Astrocyte (in vitro differentiated cells and primary cell): ENCODE measurements around the gene OGFOD2. TPM values are rescaled to one million over a fixed set of nuclear protein-coding genes. Genes with fewer than 3 reads are reported as not detected.

Experiments used
- DNase-seq: peaks from one replicate; pipeline ENCODE4 v3.0.0-alpha.2; 2010; ENCODE audit warnings: low read depth
- FAIRE-seq: peaks from 2 replicates; lab custom pipeline; 2011; peaks lifted over from hg19 to GRCh38; lab: Jason Lieb, UNC
- H2AFZ ChIP-seq: 2 replicates; pipeline ENCODE4 v1.6.0; 2012; ENCODE audit warnings: low read depth, low read length, inconsistent platforms
- H3K27ac ChIP-seq: 2 replicates; pipeline ENCODE4 v1.5.1; 2011; ENCODE audit warnings: low read depth, low read length, inconsistent platforms
- H3K27me3 ChIP-seq: 2 replicates; pipeline ENCODE4 v1.6.0; 2011; ENCODE audit warnings: low read length, inconsistent platforms; ENCODE audit not compliant: insufficient read depth
- H3K36me3 ChIP-seq: 2 replicates; pipeline ENCODE4 v1.5.1; 2011; ENCODE audit warnings: low read length, inconsistent platforms; ENCODE audit not compliant: insufficient read depth
- H3K4me1 ChIP-seq: 2 replicates; pipeline ENCODE4 v1.5.1; 2011; ENCODE audit warnings: low read length, inconsistent platforms; ENCODE audit not compliant: insufficient read depth
- H3K4me2 ChIP-seq: 2 replicates; pipeline ENCODE4 v1.6.0; 2012; ENCODE audit warnings: low read length, inconsistent platforms
- H3K4me3 ChIP-seq: 2 replicates; pipeline ENCODE4 v1.5.1; 2011; ENCODE audit warnings: low read depth, mild to moderate bottlenecking, low read length, inconsistent platforms; ENCODE audit not compliant: insufficient read depth
- H3K79me2 ChIP-seq: 2 replicates; pipeline ENCODE4 v1.6.0; 2012; ENCODE audit warnings: mild to moderate bottlenecking, low read length, inconsistent platforms; ENCODE audit not compliant: insufficient read depth
- H3K9ac ChIP-seq: 2 replicates; pipeline ENCODE4 v1.6.0; 2012; ENCODE audit warnings: mild to moderate bottlenecking, low read length, inconsistent platforms
- H3K9me3 ChIP-seq: 2 replicates; pipeline ENCODE4 v1.5.1; 2012; ENCODE audit warnings: low read depth, mild to moderate bottlenecking, low read length, inconsistent platforms; ENCODE audit not compliant: insufficient read depth
- H4K20me1 ChIP-seq: 2 replicates; pipeline ENCODE4 v1.6.0; 2012; ENCODE audit warnings: low read length, inconsistent platforms; ENCODE audit not compliant: insufficient read depth
- H3K27ac Mint-ChIP-seq: one replicate; pipeline ENCODE4 v1.8.0; 2021; ENCODE audit warnings: mild to moderate bottlenecking, mixed read lengths; ENCODE audit not compliant: unreplicated experiment
- H3K27me3 Mint-ChIP-seq: one replicate; pipeline ENCODE4 v1.8.0; 2021; ENCODE audit warnings: low read depth, mixed read lengths; ENCODE audit not compliant: unreplicated experiment
- H3K36me3 Mint-ChIP-seq: one replicate; pipeline ENCODE4 v1.8.0; 2021; ENCODE audit warnings: low read depth, mixed read lengths; ENCODE audit not compliant: unreplicated experiment
- H3K4me1 Mint-ChIP-seq: one replicate; pipeline ENCODE4 v1.8.0; 2021; ENCODE audit warnings: low read depth, mixed read lengths; ENCODE audit not compliant: unreplicated experiment
- H3K4me3 Mint-ChIP-seq: one replicate; pipeline ENCODE4 v1.8.0; 2021; ENCODE audit warnings: mild to moderate bottlenecking, moderate library complexity, mixed read lengths; ENCODE audit not compliant: unreplicated experiment
- H3K9me3 Mint-ChIP-seq: one replicate; pipeline ENCODE4 v1.8.0; 2021; ENCODE audit warnings: mild to moderate bottlenecking, mixed read lengths; ENCODE audit not compliant: unreplicated experiment
- EZH2 ChIP-seq: IDR thresholded peaks from 2 replicates; pipeline ENCODE4 v1.6.1; 2012; ENCODE audit warnings: mild to moderate bottlenecking, low read length, inconsistent platforms; ENCODE audit not compliant: insufficient read depth
- total RNA-seq: library from RNA; stranded (reverse); gene quantifications from 2 replicates; pipeline ENCODE4 v1.2.1, GENCODE V29; 2021
- TF ChIP-seq, protein P1 (sequence below): IDR thresholded peaks from 2 replicates; pipeline ENCODE4 v1.5.1; 2011; ENCODE audit warnings: low read depth, mild to moderate bottlenecking, inconsistent platforms, low read length, moderate library complexity; ENCODE audit not compliant: insufficient read depth

The OGFOD2 gene
- total RNA-seq, 1 donor from 2014 or later, result 13.3 TPM

DNA sequence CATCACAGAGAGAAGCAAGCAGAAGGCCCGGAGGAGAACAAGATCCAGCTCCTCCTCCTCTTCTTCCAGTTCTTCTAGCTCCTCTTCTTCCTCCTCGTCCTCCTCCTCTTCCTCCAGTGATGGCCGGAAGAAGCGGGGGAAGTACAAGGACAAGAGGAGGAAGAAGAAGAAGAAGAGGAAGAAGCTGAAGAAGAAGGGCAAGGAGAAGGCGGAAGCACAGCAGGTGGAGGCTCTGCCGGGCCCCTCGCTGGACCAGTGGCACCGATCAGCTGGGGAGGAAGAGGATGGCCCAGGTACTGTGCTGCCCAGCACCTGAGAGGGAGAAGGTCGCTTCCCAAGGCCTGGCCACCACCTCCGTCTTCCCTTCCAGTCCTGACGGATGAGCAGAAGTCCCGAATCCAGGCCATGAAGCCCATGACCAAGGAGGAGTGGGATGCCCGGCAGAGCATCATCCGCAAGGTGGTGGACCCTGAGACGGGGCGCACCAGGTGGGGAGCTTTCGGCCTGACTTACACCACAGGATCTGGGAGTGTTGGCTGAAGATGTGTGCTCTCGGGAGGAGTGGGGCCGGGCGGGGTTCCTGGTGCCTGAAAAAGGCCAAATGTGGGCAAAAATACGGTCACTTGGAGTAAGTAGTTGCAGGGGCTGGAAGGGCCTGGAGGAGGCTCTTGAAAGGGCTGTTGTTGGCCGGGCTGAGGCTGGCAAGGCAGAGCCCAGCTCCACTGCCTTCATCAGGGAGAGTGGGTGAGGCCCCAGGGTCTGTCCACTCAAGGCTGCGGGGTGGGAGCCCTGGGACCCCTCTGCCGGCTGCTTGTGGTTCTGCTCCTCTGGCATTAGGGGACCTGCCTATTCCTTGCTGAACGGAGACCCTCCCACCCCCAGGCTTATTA lies 6.8 kb downstream of the OGFOD2 start:
- no peak overlapping the region for H2AFZ ChIP-seq
- H3K36me3 ChIP-seq, result no peaks in the 10 kb centered on the region
- H3K9me3 ChIP-seq, result no peaks in the 10 kb centered on the region
- peak overlapping the region; percentile 93 for H3K4me2 ChIP-seq
- Mint-ChIP-seq H3K4me1 (peaks cover 29% of the 10 kb centered on the region), H3K36me3 (peaks cover 3% of the 10 kb centered on the region), H3K9me3 (no peaks in the 10 kb centered on the region), H3K27ac (peak overlapping the region; percentile 62), H3K4me3 (peak overlapping the region; percentile 90), H3K27me3 (no peaks in the 10 kb centered on the region)
- H3K27me3 ChIP-seq, result no peaks in the 10 kb centered on the region
- peak overlapping the region; percentile 83 for H3K4me3 ChIP-seq
- peaks cover 28% of the 10 kb centered on the region for H4K20me1 ChIP-seq
- no peak for FAIRE-seq
- TF ChIP-seq, protein P1, sequence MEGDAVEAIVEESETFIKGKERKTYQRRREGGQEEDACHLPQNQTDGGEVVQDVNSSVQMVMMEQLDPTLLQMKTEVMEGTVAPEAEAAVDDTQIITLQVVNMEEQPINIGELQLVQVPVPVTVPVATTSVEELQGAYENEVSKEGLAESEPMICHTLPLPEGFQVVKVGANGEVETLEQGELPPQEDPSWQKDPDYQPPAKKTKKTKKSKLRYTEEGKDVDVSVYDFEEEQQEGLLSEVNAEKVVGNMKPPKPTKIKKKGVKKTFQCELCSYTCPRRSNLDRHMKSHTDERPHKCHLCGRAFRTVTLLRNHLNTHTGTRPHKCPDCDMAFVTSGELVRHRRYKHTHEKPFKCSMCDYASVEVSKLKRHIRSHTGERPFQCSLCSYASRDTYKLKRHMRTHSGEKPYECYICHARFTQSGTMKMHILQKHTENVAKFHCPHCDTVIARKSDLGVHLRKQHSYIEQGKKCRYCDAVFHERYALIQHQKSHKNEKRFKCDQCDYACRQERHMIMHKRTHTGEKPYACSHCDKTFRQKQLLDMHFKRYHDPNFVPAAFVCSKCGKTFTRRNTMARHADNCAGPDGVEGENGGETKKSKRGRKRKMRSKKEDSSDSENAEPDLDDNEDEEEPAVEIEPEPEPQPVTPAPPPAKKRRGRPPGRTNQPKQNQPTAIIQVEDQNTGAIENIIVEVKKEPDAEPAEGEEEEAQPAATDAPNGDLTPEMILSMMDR, result no peak
- TF ChIP-seq EZH2, result no peak
- peak overlapping the region; percentile 89 for H3K9ac ChIP-seq
- no peak for DNase-seq
- H3K79me2 ChIP-seq, result peaks cover 66% of the 10 kb centered on the region
- H3K27ac ChIP-seq, result no peak overlapping the region
- H3K4me1 ChIP-seq, result peaks cover 43% of the 10 kb centered on the region

DNA sequence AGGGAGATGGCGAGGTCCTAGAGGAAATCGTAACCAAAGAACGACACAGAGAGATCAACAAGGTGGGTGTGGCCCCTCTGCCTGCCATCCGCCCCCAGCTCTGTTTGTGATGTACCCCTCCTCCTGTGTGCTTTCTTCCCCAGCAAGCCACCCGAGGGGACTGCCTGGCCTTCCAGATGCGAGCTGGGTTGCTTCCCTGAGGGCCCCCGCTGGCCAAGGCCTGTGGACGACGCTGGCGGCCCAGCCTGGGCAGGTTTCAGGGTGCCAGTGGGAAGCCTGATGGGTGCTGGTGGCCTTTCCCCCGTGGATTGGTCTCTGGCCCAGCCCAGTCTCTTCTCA lies 7.4 kb downstream of the OGFOD2 start:
- H3K4me1 Mint-ChIP-seq, result peaks cover 29% of the 10 kb centered on the region
- Histone ChIP-seq H3K4me3 (no peak overlapping the region), H3K9ac (peak overlapping the region; percentile 89), H3K79me2 (peaks cover 60% of the 10 kb centered on the region), H3K27me3 (no peaks in the 10 kb centered on the region), H3K4me2 (peak overlapping the region; percentile 93), H3K4me1 (peaks cover 43% of the 10 kb centered on the region), H4K20me1 (peaks cover 28% of the 10 kb centered on the region), H3K9me3 (no peaks in the 10 kb centered on the region), H3K27ac (no peak overlapping the region), H2AFZ (no peak overlapping the region), H3K36me3 (no peaks in the 10 kb centered on the region)
- no peaks in the 10 kb centered on the region for H3K27me3 Mint-ChIP-seq
- no peak for DNase-seq
- TF ChIP-seq, protein P1, result no peak
- no peak for TF ChIP-seq EZH2
- peaks cover 3% of the 10 kb centered on the region for H3K36me3 Mint-ChIP-seq
- no peaks in the 10 kb centered on the region for H3K9me3 Mint-ChIP-seq
- FAIRE-seq, result no peak
- peak overlapping the region; percentile 90 for H3K4me3 Mint-ChIP-seq
- peak overlapping the region; percentile 62 for H3K27ac Mint-ChIP-seq
